ENCODE results near the gene RNASET2.

Gene RNASET2, protein sequence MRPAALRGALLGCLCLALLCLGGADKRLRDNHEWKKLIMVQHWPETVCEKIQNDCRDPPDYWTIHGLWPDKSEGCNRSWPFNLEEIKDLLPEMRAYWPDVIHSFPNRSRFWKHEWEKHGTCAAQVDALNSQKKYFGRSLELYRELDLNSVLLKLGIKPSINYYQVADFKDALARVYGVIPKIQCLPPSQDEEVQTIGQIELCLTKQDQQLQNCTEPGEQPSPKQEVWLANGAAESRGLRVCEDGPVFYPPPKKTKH

DNA sequence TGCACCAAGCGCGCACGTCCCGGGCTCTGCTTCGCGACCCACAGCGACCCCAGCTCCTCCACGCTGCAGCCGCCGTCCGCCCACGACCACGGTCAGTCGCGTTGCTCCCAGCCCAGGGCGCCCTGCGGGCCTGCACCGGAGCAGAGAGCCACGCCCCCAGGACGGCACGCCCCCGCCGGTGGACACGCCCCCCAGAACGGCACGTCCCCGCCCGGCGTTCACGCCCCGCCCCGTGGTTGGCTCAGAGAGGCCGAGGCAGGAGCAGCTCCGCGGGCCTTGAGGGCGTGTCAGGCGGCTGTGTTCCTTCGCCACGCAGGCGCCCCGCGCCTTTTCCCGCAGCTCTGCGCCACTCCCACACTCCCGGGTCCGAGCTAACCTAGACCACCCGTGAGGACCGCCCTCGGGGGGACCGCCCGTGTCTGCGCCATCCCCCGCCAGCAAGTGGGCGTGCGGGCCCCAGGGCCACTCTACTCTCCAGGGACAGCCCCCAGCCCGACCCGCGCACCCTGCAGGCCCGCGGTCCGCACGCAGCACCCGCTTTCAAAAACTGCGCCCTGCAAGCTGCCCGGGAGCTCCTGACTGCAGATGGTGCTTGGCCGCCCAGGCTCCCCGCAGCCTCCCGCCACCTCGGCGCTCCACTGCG, at the start of gene RNASET2:
Gene RNASET2, minus strand, starts transcription at position 107 of the 643 bp plus-strand sequence. CDS start 368 bp downstream, outside the sequence.
- TF ChIP-seq, protein P1, sequence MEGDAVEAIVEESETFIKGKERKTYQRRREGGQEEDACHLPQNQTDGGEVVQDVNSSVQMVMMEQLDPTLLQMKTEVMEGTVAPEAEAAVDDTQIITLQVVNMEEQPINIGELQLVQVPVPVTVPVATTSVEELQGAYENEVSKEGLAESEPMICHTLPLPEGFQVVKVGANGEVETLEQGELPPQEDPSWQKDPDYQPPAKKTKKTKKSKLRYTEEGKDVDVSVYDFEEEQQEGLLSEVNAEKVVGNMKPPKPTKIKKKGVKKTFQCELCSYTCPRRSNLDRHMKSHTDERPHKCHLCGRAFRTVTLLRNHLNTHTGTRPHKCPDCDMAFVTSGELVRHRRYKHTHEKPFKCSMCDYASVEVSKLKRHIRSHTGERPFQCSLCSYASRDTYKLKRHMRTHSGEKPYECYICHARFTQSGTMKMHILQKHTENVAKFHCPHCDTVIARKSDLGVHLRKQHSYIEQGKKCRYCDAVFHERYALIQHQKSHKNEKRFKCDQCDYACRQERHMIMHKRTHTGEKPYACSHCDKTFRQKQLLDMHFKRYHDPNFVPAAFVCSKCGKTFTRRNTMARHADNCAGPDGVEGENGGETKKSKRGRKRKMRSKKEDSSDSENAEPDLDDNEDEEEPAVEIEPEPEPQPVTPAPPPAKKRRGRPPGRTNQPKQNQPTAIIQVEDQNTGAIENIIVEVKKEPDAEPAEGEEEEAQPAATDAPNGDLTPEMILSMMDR (IDR thresholded peaks at IDR 0.05; ENCODE audit: extremely low read depth, insufficient read depth, missing control alignments), result no peak
- peak; percentile 94 for DNase-seq (ENCODE audit: low spot score)
- in situ Hi-C loops (cut with MboI; ENCODE audit: low pct_unique_long_range_greater_than_20kb, low sequenced_read_pairs, unreplicated experiment), result loop anchor here (25.0 kb wide), 1 partner anchor 169 kb away; no protein-coding TSS in a partner anchor

DNA sequence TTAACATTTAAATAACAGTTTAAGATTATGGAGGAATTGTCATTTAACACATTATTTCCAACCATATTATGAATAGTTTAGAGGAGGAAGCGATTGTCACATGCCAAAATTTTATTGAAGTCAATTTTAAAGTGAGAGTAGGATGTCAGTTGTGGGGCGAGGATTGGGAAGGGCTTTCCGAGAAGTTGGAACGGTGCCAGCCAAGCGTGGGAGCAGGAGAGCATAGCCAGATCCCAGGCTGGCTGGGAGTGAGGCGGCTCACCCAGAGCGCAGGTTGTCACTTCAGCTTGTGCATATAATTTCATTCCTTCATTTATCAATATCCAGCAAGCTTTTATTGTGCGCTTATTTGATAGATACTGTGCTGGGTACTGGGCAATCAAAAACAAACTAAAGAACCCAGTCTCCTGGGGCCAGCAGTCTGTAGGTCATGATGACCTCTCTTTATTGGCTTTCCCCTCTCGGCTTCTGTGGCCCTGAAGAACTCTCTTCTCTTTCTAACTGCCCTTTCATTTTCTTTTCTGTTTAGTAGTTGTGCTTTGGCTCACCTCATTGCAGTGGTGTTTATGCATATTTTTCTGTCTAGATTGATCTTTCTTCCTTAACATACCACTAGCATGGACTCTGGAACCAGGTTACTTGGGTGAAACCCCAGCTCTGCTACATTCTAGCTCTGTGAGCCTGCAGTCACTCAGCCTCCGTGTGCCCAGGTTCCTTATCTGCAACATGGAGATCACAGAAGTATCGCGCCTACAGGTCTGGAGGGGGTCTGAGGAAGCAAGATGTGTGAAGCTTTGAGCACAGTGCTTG, 49.2 kb upstream of the RNASET2 start:
- TF ChIP-seq, protein P1 (IDR thresholded peaks at IDR 0.05; ENCODE audit: extremely low read depth, insufficient read depth, missing control alignments), result no peak
- in situ Hi-C loops (cut with MboI; ENCODE audit: low pct_unique_long_range_greater_than_20kb, low sequenced_read_pairs, unreplicated experiment), result no loop called here
- DNase-seq (ENCODE audit: low spot score), result no peak

DNA sequence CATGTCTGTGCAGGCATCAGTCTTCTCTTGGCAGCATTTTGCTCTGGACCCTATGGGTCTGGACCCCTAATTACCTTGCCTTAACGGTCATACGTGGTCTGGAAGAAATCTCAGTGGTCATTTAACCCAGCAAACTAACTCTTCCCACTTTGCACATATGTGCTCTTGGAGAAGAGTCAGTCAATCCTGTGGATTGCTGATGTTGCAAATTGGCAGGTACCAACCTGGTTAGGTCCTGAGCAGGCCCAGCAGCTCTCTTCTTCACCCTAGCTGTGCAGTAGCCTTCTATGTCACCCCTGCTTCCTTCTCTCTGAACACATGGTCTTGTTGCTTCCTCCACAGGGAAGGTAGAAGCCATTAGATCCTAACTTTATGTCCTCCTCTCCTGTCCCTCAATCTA, 44.4 kb upstream of the RNASET2 start:
- in situ Hi-C loops (cut with MboI; ENCODE audit: low pct_unique_long_range_greater_than_20kb, low sequenced_read_pairs, unreplicated experiment), result no loop called here
- TF ChIP-seq, protein P1 (IDR thresholded peaks at IDR 0.05; ENCODE audit: extremely low read depth, insufficient read depth, missing control alignments), result no peak

DNA sequence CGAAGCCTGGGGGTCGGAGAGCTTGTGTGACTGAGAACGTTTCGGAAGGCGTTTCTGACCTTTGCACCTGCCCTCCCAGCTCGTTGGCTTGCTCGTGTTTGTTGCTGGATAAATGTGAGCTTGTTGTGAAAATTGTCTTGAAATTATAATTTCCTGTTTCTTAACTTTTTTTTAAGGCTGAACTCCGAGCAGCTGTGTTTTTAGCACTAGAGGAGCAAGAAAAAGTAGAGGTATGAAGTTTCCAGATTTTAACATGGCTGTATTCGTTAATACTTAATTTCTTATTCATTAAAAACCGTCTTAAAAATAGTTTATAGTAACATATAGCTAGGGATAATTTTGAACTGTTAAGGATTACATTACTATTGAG, 43.5 kb upstream of the RNASET2 start:
- in situ Hi-C loops (cut with MboI; ENCODE audit: low pct_unique_long_range_greater_than_20kb, low sequenced_read_pairs, unreplicated experiment), result loop anchor here (10.0 kb wide), 1 partner anchor 135 kb away; no protein-coding TSS in a partner anchor
- TF ChIP-seq, protein P1 (IDR thresholded peaks at IDR 0.05; ENCODE audit: extremely low read depth, insufficient read depth, missing control alignments), result no peak
- no peak for DNase-seq (ENCODE audit: low spot score)

More for the DNA sequence above, 44.4 kb upstream of the RNASET2 start:
- no peak for DNase-seq (ENCODE audit: low spot score)

DNA sequence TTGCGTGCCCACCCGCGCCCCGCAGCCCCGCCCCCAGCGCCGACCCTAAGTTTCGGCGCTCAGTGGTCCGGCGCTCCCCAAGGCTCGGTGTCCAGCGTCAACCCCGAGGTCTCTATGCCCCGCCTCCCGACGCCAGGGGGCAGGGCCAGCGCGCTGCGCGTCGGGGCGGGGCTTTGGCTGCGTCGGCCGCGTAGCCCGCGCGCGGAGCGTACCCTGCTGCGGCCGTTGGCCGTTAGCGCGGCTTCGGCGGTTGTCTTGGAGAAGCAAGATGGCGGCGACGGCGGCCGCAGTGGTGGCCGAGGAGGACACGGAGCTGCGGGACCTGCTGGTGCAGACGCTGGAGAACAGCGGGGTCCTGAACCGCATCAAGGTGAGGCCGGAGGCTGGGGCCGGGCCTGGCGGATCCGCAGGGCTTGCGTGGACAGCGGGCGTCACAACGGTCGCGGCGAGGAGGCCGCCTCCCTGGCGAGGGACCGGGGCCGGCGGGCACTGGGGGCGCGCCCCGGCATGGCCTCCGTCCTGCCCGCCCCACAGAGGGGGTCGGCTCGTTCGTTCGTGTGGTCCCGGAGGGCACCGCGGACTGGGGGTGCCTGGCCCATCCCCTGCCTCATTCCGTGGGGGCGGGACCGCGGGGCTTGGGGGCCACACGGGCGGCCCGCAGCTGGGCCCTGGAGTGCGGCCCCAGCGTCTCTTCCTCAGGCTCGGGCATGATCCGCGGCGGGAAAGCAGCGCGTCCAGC, 43.0 kb upstream of the RNASET2 start, which contains the start of gene CEP43:
Gene CEP43, plus strand, starts transcription at position 253 of the 739 bp plus-strand sequence. Its CDS starts 16 bp downstream, at position 269.
- peak; percentile 99 for DNase-seq (ENCODE audit: low spot score)
- in situ Hi-C loops (cut with MboI; ENCODE audit: low pct_unique_long_range_greater_than_20kb, low sequenced_read_pairs, unreplicated experiment), result loop anchor here (10.0 kb wide), 1 partner anchor 135 kb away; no protein-coding TSS in a partner anchor
- TF ChIP-seq, protein P1 (IDR thresholded peaks at IDR 0.05; ENCODE audit: extremely low read depth, insufficient read depth, missing control alignments), result no peak
